Gastroesophageal sphincter (tissue), 3 donors: ENCODE measurements around the gene USP54.
"Not testable (repeated sequence)": the region's sequence is repeated elsewhere in the genome, so short reads cannot be mapped to it uniquely, and the experiment has no call there.

Source experiments
- CTCF ChIP-seq, 4 experiments: fragments of 200-600 bp in 2 of 4; fragments of 450-650 bp in 2 of 4; sonication (generic) in 1 of 4; IDR thresholded peaks; one replicate each; pipeline ENCODE4 v1.5.1; 2017 to 2019; ENCODE audit warnings: antibody characterized with exemption in 4 of 4, mild to moderate bottlenecking in 2 of 4, moderate library complexity in 2 of 4
- EP300 ChIP-seq: sonication (generic); formaldehyde crosslinking; IDR thresholded peaks from one replicate; pipeline ENCODE4 v1.6.1; 2017; ENCODE audit warnings: antibody characterized with exemption, mild to moderate bottlenecking
- POLR2A ChIP-seq, 2 donors: fragments of 450-650 bp; IDR thresholded peaks; one replicate each; pipeline ENCODE4 v1.6.1; 2017; ENCODE audit warnings: antibody characterized with exemption in 2 of 2, mild to moderate bottlenecking in 2 of 2, moderate library complexity in 1 of 2

GRCh38 chr10:73617143-73617542 lies 26.0 kb upstream of the USP54 start:
- not testable (repeated sequence) for TF ChIP-seq CTCF (IDR thresholded peaks at IDR 0.05); POLR2A (IDR thresholded peaks at IDR 0.05); EP300
